H1 (cell line): Measurements from ENCODE around the gene WFDC1. TPM values are rescaled to one million over a fixed set of nuclear protein-coding genes. Genes with fewer than 3 reads are reported as not detected.

Source experiments
- CTCF ChIA-PET: fragments of 300-600 bp; sonication (Branson Sonifier 250); formaldehyde crosslinking; loops from one replicate; lab custom pipeline; 2021; ENCODE audit not compliant: partially characterized antibody; lab: Charles Lee
- POLR2A ChIA-PET: fragments of 300-600 bp; sonication (Branson Sonifier 250); formaldehyde crosslinking; loops from one replicate; lab custom pipeline; 2021; ENCODE audit warnings: inconsistent platforms; ENCODE audit not compliant: partially characterized antibody; lab: Charles Lee
- DNase-seq, 2 experiments: peaks; one replicate each; pipeline versions ENCODE4 v3.0.0 to v3.0.0-alpha.2; 2010 to 2022; ENCODE audit warnings: low spot score in 2 of 2, low read depth in 1 of 2, mixed read lengths in 1 of 2
- FAIRE-seq: peaks from 2 replicates; lab custom pipeline; 2011; peaks lifted over from hg19 to GRCh38; lab: Jason Lieb, UNC
- H2AFZ ChIP-seq: 2 replicates; pipeline ENCODE4 v1.8.1; 2012; ENCODE audit warnings: low read length, inconsistent platforms
- H2AK5ac ChIP-seq: 2 replicates; pipeline ENCODE4 v1.6.1; 2013; ENCODE audit warnings: low read depth, low read length
- H2BK120ac ChIP-seq: replicated peaks from 2 replicates; pipeline ENCODE3; 2013; ENCODE audit warnings: low read depth, low read length, inconsistent platforms
- H2BK12ac ChIP-seq: 2 replicates; pipeline ENCODE4 v1.6.1; 2013; ENCODE audit warnings: low read depth, low read length
- H2BK15ac ChIP-seq: 2 replicates; pipeline ENCODE4 v1.6.1; 2013; ENCODE audit warnings: low read length
- H2BK20ac ChIP-seq: 2 replicates; pipeline ENCODE4 v1.6.1; 2013; ENCODE audit warnings: low read length
- H2BK5ac ChIP-seq: 2 replicates; pipeline ENCODE4 v1.6.1; 2013; ENCODE audit warnings: low read depth, low read length
- H3K14ac ChIP-seq: 2 replicates; pipeline ENCODE4 v1.6.1; 2013; ENCODE audit warnings: inconsistent platforms; ENCODE audit not compliant: insufficient read length
- H3K18ac ChIP-seq: 2 replicates; pipeline ENCODE4 v1.6.1; 2013; ENCODE audit warnings: low read length; ENCODE audit errors: extremely low read depth
- H3K23ac ChIP-seq: 2 replicates; pipeline ENCODE4 v1.6.1; 2013; ENCODE audit warnings: inconsistent platforms; ENCODE audit not compliant: insufficient read length
- H3K23me2 ChIP-seq: 2 replicates; pipeline ENCODE4 v1.6.1; 2013; ENCODE audit warnings: low read depth, low read length
- H3K27ac ChIP-seq: 2 replicates; pipeline ENCODE4 v1.6.1; 2011; ENCODE audit warnings: low read depth, low read length, inconsistent platforms
- H3K27me3 ChIP-seq, 4 experiments: replicated peaks in 1 of 4; 1 replicate in 1 of 4; 2 replicates in 3 of 4; pipeline versions ENCODE4 v1.6.1 to v1.8.1; 2011 to 2013; ENCODE audit warnings: low read length in 3 of 4, mild to moderate bottlenecking in 3 of 4, inconsistent platforms in 2 of 4, mixed read lengths in 2 of 4, moderate library complexity in 1 of 4; ENCODE audit not compliant: control insufficient read depth in 3 of 4, insufficient read depth in 3 of 4; ENCODE audit errors: extremely low read depth in 1 of 4
- H3K36me3 ChIP-seq, 4 experiments: 2 replicates each; pipeline versions ENCODE4 v1.6.1 to v1.8.1; 2011 to 2013; ENCODE audit warnings: mild to moderate bottlenecking in 4 of 4, low read length in 3 of 4, moderate library complexity in 2 of 4, control low read depth in 1 of 4, inconsistent platforms in 1 of 4; ENCODE audit not compliant: insufficient read depth in 4 of 4, control insufficient read depth in 2 of 4
- H3K4ac ChIP-seq: replicated peaks from 2 replicates; pipeline ENCODE3; 2013; ENCODE audit warnings: low read length, low read depth, mixed read lengths, inconsistent platforms; ENCODE audit not compliant: insufficient read length
- H3K4me1 ChIP-seq, 4 experiments: replicated peaks in 1 of 4; 1 replicate in 1 of 4; 2 replicates in 3 of 4; pipeline versions ENCODE4 v1.6.1 to v1.8.1; 2011 to 2013; ENCODE audit warnings: low read length in 3 of 4, inconsistent platforms in 2 of 4, mixed read lengths in 1 of 4; ENCODE audit not compliant: insufficient read depth in 4 of 4, control insufficient read depth in 3 of 4
- H3K4me2 ChIP-seq, 2 experiments: 2 replicates each; pipeline versions ENCODE4 v1.6.1 to v1.8.1; 2011 to 2013; ENCODE audit warnings: low read depth in 2 of 2, low read length in 2 of 2, control low read depth in 1 of 2, inconsistent platforms in 1 of 2, mild to moderate bottlenecking in 1 of 2; ENCODE audit not compliant: insufficient read depth in 1 of 2
- H3K4me3 ChIP-seq, 4 experiments: fragments of 200-600, 300-600 bp in 1 of 4; sonication (generic), shearing (Covaris generic), sonication (Bioruptor Twin) in 1 of 4; 2 replicates each; pipeline versions ENCODE4 v1.5.1 to v1.8.1; 2011 to 2016; ENCODE audit warnings: low read length in 4 of 4, low read depth in 3 of 4, control low read depth in 2 of 4, inconsistent platforms in 2 of 4, mild to moderate bottlenecking in 2 of 4, mixed read lengths in 1 of 4, moderate library complexity in 1 of 4; ENCODE audit not compliant: insufficient read depth in 2 of 4; ENCODE audit errors: extremely low read depth in 1 of 4
- H3K56ac ChIP-seq: replicated peaks from 2 replicates; pipeline ENCODE3; 2013; ENCODE audit warnings: low read depth, mild to moderate bottlenecking, mixed read lengths, low read length, inconsistent platforms; ENCODE audit not compliant: insufficient read length
- H3K79me1 ChIP-seq: 2 replicates; pipeline ENCODE4 v1.6.1; 2013; ENCODE audit warnings: low read depth, low read length, control low read depth
- H3K79me2 ChIP-seq, 2 experiments: 2 replicates each; pipeline versions ENCODE4 v1.6.1 to v1.8.1; 2012 to 2013; ENCODE audit warnings: low read length in 2 of 2, mild to moderate bottlenecking in 2 of 2, inconsistent platforms in 1 of 2; ENCODE audit not compliant: insufficient read depth in 2 of 2, control insufficient read depth in 1 of 2
- H3K9ac ChIP-seq, 4 experiments: replicated peaks in 1 of 4; 1 replicate in 1 of 4; 2 replicates in 3 of 4; pipeline versions ENCODE4 v1.6.1 to v1.8.1; 2011 to 2013; ENCODE audit warnings: low read depth in 3 of 4, low read length in 3 of 4, control low read depth in 2 of 4, mild to moderate bottlenecking in 2 of 4, moderate library complexity in 2 of 4, inconsistent platforms in 1 of 4; ENCODE audit errors: extremely low read depth in 1 of 4
- H3K9me3 ChIP-seq, 2 experiments: 2 replicates each; pipeline versions ENCODE4 v1.6.1 to v1.8.1; 2012 to 2013; ENCODE audit warnings: mild to moderate bottlenecking in 2 of 2, moderate library complexity in 2 of 2, control low read depth in 1 of 2, inconsistent platforms in 1 of 2, low read depth in 1 of 2, low read length in 1 of 2, mixed read lengths in 1 of 2; ENCODE audit not compliant: insufficient read depth in 2 of 2
- H4K20me1 ChIP-seq, 2 experiments: replicated peaks in 1 of 2; 2 replicates each; pipeline versions ENCODE3 to v1.8.1; 2011 to 2013; ENCODE audit warnings: inconsistent platforms in 2 of 2, low read length in 2 of 2, mild to moderate bottlenecking in 1 of 2; ENCODE audit not compliant: insufficient read depth in 2 of 2, control insufficient read depth in 1 of 2
- H4K5ac ChIP-seq: 2 replicates; pipeline ENCODE4 v1.6.1; 2013; ENCODE audit warnings: low read length, low read depth, mixed read lengths, inconsistent platforms; ENCODE audit not compliant: insufficient read length
- H4K8ac ChIP-seq: 2 replicates; pipeline ENCODE4 v1.8.0; 2013; ENCODE audit warnings: mild to moderate bottlenecking, moderate library complexity, low read length, inconsistent platforms; ENCODE audit not compliant: insufficient read depth; ENCODE audit errors: extremely low read depth
- H4K91ac ChIP-seq: replicated peaks from 2 replicates; pipeline ENCODE3; 2013; ENCODE audit warnings: low read length, mixed read lengths, inconsistent platforms; ENCODE audit not compliant: insufficient read length
- CBX8 ChIP-seq: fragments of 300-800, 300-1000 bp; sonication (generic); IDR thresholded peaks from 2 replicates; pipeline ENCODE4 v1.7.1; 2016; ENCODE audit warnings: low read depth, low read length, borderline replicate concordance
- RAD21 ChIP-seq, 2 experiments: IDR thresholded peaks in 1 of 2; conservative IDR thresholded peaks in 1 of 2; 2 replicates each; pipeline ENCODE4 v1.6.1; 2011; ENCODE audit warnings: low read depth in 2 of 2, low read length in 2 of 2, improper control_type of control experiment in 1 of 2, inconsistent platforms in 1 of 2, mild to moderate bottlenecking in 1 of 2, moderate library complexity in 1 of 2
- RBBP5 ChIP-seq: IDR thresholded peaks from 2 replicates; pipeline ENCODE4 v1.7.1; 2012; ENCODE audit warnings: low read depth, mild to moderate bottlenecking, inconsistent platforms, low read length, moderate library complexity, borderline replicate concordance
- SP4 ChIP-seq: IDR thresholded peaks from 2 replicates; pipeline ENCODE4 v1.6.1; 2012; ENCODE audit warnings: low read length, inconsistent platforms
- TBP ChIP-seq: IDR thresholded peaks from 2 replicates; pipeline ENCODE4 v1.6.1; 2011; ENCODE audit warnings: low read depth, low read length, improper control_type of control experiment
- WGBS, 2 experiments: shearing (Covaris generic) in 1 of 2; methylation state at CpG; one replicate each; pipeline versions ENCODE4 v1.1.6 to v1.1.7; 2013 to 2015; ENCODE audit warnings: low lambda C conversion rate in 2 of 2, mixed read lengths in 2 of 2, inconsistent platforms in 1 of 2, low coverage in 1 of 2, missing lambda C conversion rate in 1 of 2; ENCODE audit not compliant: insufficient replicate concordance in 2 of 2, insufficient coverage in 1 of 2, insufficient read length in 1 of 2; ENCODE audit errors: extremely low coverage in 1 of 2, missing lambda C conversion rate in 1 of 2; 5-methylcytosine and 5-hydroxymethylcytosine counted together
- polyA plus RNA-seq, 7 experiments: library from polyadenylated mRNA; depleted of rRNA in 3 of 7; stranded (reverse) in 5 of 7; unstranded in 2 of 7; fragments of >200 nt in 5 of 7; fragments of 200-250 nt in 2 of 7; gene quantifications; 1 replicate in 5 of 7; 2 replicates in 1 of 7; 4 replicates in 1 of 7; pipeline versions ENCODE4 v1.2.1 to v1.2.3, GENCODE V29; 2011 to 2013; ENCODE audit warnings: missing spikeins in 2 of 7, mixed read lengths in 2 of 7
- total RNA-seq: library from RNA; stranded (reverse); fragmentation: NEBNext Ultra II Directional; extraction: Animal tissue kit (Norgen Biotek cat#: 25700); gene quantifications from 2 replicates; pipeline ENCODE4 v1.2.1, GENCODE V29; 2021

The WFDC1 gene
- total and polyA plus RNA-seq, 2 of the 8 experiments (the other 6 are each of a cell fraction or from before 2014, with no cell fraction given) = 0.70 to 1.1 TPM

DNA sequence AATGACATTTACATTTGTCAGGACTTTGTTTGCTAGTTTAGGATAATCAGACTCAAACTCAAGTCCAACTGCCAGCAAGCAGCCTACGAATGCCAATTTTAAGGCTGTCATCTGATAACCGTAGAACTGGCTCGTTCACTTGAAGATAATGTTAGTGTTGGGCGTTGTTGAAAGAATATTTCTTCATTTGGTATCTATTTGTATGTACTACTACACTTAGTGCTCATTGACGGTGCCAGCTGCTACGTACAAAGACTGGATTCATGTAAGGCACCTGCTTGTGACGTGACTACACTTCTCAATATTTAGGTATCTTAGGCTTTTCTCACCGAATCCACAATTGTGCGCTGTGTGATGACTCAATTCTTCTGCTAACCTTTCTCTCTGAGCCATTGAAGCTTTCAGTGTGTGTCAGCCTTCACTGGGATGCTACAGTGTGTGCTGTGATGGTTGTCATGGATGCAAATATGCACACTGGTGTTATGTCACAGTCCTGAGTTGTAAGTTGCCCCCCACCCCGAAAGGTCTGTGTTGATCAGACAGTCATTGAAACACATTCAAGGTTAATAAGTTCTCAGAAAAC lies 79.3 kb downstream of the WFDC1 start:
- Histone ChIP-seq H2BK5ac (no peak overlapping the region), H4K5ac (no peak overlapping the region), H3K23ac (no peak overlapping the region), H4K8ac (no peak overlapping the region), H3K23me2 (0 out of 2 replicates have a peak, but pooled peaks cover under 1% of the 10 kb centered on the region), H3K36me3 (no peaks in the 10 kb centered on the region), H3K9me3 (no peaks in the 10 kb centered on the region), H3K18ac (no peak overlapping the region), H3K27ac (no peak overlapping the region), H2AFZ (no peak overlapping the region), H4K20me1 (no peaks in the 10 kb centered on the region), H3K4me2 (no peak overlapping the region), H3K79me1 (no peaks in the 10 kb centered on the region), H4K91ac (no peak overlapping the region), H3K4me1 (peaks cover 0 to 14% (median 9%) of the 10 kb centered on the region in 4 experiments; a peak in 6 of 7 replicates), H3K27me3 (peaks cover 0 to 3% (median 1%) of the 10 kb centered on the region in 4 experiments; a peak in 3 of 7 replicates), H2BK12ac (no peak overlapping the region), H3K79me2 (no peaks in the 10 kb centered on the region), H3K4ac (no peak overlapping the region), H3K4me3 (no peak overlapping the region), H3K9ac (no peak overlapping the region), H3K14ac (no peak overlapping the region), H3K56ac (no peak overlapping the region), H2BK120ac (no peak overlapping the region), H2AK5ac (no peak overlapping the region), H2BK20ac (no peak overlapping the region), H2BK15ac (no peak overlapping the region)
- WGBS, 2 experiments = 80% methylated on average over 10 of the region's 10 CpGs; no CpG with 5 or more reads in 1 of the 2 experiments
- ChIA-PET POLR2A (no interaction called here), CTCF (interaction anchor here (0.9 to 1.1 kb wide), 2 partner anchors 11 to 14 kb away, joined by 3 read pairs; no protein-coding TSS in a partner anchor)
- FAIRE-seq (no peak), DNase-seq (no peak)
- TF ChIP-seq TBP = no peak
- no peak for TF ChIP-seq RBBP5
- no peak for TF ChIP-seq RAD21 (IDR thresholded peaks at IDR 0.05 in 1 of 2, conservative IDR thresholded peaks at IDR 0.05 in 1 of 2; ENCODE audit: low read depth in 2 of 2, low read length in 2 of 2)
- no peak for TF ChIP-seq SP4
- no peak for TF ChIP-seq CBX8
